Nephron progenitor cell (in vitro differentiated cells): ENCODE measurements around the gene HSPB6.

Experiments
- DNase-seq: peaks from one replicate; pipeline ENCODE4 v3.0.0; 2021
- H3K27ac Mint-ChIP-seq: 2 replicates; pipeline ENCODE4 v1.8.0; 2021; ENCODE audit warnings: mild to moderate bottlenecking, moderate library complexity, mixed read lengths
- H3K27me3 Mint-ChIP-seq: 2 replicates; pipeline ENCODE4 v1.8.0; 2021; ENCODE audit warnings: mild to moderate bottlenecking, low read depth, mixed read lengths; ENCODE audit not compliant: poor library complexity
- H3K36me3 Mint-ChIP-seq: 2 replicates; pipeline ENCODE4 v1.8.0; 2021; ENCODE audit warnings: low read depth, mixed read lengths
- H3K4me1 Mint-ChIP-seq: 2 replicates; pipeline ENCODE4 v1.8.0; 2021; ENCODE audit warnings: mixed read lengths
- H3K4me3 Mint-ChIP-seq: 2 replicates; pipeline ENCODE4 v1.8.0; 2021; ENCODE audit warnings: mild to moderate bottlenecking, moderate library complexity, mixed read lengths
- H3K9me3 Mint-ChIP-seq: 2 replicates; pipeline ENCODE4 v1.8.0; 2021; ENCODE audit warnings: mild to moderate bottlenecking, moderate library complexity, mixed read lengths
- TF ChIP-seq, protein P1 (sequence below): fragments of 200-600 bp; sonication (generic); IDR thresholded peaks from 2 replicates; pipeline ENCODE4 v1.5.0; 2021; ENCODE audit warnings: antibody characterized with exemption

HSPB6 gene

DNA sequence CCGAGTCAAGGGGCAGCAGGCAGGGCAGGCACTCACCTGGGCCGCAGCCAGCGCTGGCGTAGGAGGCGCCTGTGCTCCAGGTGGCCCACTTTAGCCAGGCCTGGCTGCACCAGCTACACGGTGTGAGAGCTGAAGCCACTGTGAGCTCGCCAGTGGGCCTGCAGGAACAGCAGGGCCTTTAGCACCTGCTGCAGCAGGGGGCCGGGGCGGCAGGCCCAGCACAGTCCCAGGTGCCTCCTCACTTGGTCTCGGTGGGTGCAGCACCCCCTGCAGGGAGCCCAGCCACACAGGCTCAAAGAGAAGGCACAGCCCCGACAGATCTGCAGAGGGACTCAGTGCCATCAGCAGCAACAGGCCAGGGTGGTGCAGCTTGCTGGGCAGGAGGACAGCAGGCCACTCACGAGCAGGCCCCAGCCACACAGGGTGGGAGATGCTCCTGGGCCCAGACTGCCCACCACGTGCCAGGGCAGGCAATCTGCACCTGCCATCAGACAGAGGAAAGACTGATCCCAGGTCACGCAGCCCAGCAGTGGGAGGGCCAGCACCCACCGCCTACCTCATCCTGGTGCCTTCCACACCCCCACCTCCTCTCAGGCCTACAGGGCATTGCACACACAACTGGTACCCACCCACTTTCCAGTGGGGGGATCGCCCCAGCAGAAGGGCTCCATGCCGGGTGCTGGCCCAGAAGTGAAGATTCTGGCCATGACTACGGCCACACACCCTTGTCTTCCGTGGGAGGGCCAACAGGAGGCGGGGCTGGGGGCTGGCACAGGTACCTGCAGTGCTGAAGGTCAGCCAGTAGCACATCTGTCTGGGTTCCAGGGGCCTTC lies 34.4 kb upstream of the HSPB6 start:
- peak; percentile 30 for DNase-seq

DNA sequence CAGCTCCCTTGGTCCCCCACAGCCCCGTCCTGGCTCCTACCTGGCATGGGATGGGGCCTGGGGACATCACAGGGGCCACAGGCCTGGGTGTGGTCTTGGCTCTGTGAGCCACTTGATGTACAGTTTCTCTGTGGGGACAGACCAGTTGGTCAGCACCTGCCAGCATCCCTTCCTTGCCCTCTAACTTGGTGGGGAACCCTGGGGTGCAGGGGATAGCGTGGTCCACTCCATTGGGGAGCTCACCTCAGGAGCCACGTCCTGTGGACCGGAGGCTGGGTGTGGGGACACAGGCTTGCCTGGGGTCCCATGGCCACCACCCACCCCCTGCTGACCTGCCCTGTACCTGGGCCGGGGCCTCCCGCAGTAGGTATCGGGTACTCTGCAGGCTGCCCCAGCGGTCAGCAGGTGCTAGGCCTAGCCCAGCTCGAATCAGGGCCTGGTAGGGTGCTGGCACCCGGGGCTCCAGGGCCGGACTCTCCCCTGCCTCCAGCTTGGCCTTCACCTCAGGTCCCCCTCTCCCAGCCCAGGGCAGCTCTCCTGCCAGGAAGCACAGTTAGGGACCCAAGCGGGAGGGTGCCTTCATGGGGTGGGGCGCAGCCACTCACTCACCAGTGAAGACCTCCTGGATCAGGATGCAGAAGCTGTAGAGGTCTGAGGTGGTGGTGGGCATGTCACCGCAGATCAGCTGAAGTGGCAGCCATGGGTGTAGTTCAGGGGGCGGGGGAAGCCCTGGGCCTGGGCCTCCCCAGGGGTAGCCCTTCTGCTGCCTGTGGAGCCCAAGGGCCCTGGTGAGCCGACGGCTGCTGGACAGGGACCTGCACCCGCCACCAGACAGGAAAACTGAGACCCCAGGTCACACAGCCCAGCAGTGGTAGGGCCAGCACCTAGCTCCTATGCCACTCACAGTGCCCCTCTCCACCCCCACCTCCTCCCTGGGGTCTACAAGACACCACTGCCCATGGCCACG lies 33.4 kb upstream of the HSPB6 start:
- TF ChIP-seq, protein P1, sequence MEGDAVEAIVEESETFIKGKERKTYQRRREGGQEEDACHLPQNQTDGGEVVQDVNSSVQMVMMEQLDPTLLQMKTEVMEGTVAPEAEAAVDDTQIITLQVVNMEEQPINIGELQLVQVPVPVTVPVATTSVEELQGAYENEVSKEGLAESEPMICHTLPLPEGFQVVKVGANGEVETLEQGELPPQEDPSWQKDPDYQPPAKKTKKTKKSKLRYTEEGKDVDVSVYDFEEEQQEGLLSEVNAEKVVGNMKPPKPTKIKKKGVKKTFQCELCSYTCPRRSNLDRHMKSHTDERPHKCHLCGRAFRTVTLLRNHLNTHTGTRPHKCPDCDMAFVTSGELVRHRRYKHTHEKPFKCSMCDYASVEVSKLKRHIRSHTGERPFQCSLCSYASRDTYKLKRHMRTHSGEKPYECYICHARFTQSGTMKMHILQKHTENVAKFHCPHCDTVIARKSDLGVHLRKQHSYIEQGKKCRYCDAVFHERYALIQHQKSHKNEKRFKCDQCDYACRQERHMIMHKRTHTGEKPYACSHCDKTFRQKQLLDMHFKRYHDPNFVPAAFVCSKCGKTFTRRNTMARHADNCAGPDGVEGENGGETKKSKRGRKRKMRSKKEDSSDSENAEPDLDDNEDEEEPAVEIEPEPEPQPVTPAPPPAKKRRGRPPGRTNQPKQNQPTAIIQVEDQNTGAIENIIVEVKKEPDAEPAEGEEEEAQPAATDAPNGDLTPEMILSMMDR: no peak
- Mint-ChIP-seq H3K27me3 (peaks cover 17% of the 10 kb centered on the region), H3K4me3 (no peak overlapping the region), H3K36me3 (peaks cover 5% of the 10 kb centered on the region), H3K9me3 (no peaks in the 10 kb centered on the region), H3K27ac (no peak overlapping the region), H3K4me1 (no peaks in the 10 kb centered on the region)
- no peak for DNase-seq

More for the DNA sequence above, 34.4 kb upstream of the HSPB6 start:
- TF ChIP-seq, protein P1: no peak
- Mint-ChIP-seq H3K27ac (no peak overlapping the region), H3K4me3 (no peak overlapping the region), H3K27me3 (peaks cover 26% of the 10 kb centered on the region), H3K36me3 (no peaks in the 10 kb centered on the region), H3K9me3 (no peaks in the 10 kb centered on the region), H3K4me1 (no peaks in the 10 kb centered on the region)

DNA sequence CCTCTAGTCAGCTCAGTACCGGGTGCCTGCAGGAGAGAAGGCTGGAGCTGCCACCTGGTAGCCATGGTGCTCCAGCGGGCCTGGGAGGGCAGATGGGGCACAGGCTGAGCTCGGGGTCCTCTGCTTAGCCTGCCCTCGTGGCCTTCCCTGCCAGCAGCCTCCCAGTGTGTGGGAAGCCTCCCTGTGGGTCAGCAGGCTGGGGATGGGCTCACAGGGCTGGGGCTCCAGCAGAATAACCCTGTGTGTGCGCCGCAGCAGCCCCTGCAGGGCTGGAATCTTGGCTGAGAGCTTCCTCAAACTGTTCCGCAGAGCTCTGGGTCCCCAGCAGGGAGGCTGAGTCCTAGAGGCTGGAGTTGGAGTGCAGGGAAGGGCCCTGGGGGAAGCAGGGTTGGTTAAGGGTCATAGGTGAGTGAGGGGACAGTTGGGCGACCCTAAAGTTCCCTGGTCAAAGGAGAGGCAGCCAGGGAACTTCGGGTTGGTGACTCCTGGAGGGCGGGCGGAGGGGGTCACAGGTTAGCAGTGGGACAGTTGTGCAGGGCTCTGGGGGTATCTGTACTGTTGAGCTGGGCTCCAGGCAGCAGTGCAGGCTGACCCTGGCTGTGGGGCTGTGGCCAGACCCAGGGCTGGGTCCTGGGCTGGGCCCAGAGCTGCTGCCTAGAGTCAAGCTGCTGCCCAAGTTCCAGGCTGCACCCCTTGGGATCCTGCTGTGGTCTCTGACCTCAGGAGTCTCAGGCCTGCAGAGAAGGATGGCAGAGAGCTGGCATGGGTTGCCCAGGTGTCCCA lies 32.6 kb upstream of the HSPB6 start:
- H3K4me1 Mint-ChIP-seq: no peaks in the 10 kb centered on the region
- TF ChIP-seq, protein P1: no peak
- no peak overlapping the region for H3K27ac Mint-ChIP-seq
- no peak overlapping the region for H3K4me3 Mint-ChIP-seq
- no peaks in the 10 kb centered on the region for H3K9me3 Mint-ChIP-seq
- H3K36me3 Mint-ChIP-seq: peaks cover 5% of the 10 kb centered on the region
- no peak for DNase-seq
- peaks cover 8% of the 10 kb centered on the region for H3K27me3 Mint-ChIP-seq

DNA sequence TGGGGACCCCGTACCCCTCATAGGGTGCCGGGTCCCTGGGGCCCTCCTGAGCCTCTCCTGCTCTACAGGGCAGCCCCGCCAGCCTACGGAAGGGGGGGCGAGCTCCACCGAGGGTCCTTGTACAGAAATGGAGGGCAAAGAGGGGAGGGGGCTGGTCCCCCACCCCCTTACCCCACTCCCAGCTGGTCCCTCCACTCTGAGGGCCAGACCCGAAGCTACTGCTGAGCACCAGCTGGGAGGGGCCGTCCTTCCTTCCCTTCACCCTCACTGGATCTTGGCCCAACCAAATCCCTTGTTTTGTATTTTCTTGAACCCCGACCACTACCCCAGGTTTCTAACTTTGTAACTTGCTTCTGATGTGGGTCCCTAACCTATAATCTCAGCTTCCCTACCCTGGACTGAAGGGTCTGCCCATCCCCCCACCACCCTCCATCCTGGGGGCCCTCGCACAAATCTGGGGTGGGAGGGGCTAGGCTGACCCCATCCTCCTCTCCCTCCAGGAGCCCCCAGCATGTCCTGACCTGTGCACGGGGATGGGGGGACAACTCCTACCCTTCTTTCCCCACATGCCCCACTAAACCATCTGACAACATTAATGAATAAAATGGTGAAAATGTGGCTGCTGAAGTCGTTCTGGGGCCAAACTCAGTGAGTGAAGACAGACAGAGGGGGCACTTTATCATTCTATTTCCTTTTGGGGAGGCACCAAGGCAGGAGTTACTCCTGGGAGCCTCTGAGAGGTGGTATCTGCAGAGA lies 31.6 kb upstream of the HSPB6 start:
- Mint-ChIP-seq H3K4me3 (no peak overlapping the region), H3K27me3 (peaks cover 5% of the 10 kb centered on the region), H3K27ac (peak overlapping the region; percentile 46), H3K36me3 (peaks cover 6% of the 10 kb centered on the region), H3K9me3 (no peaks in the 10 kb centered on the region), H3K4me1 (peaks cover 6% of the 10 kb centered on the region)
- TF ChIP-seq, protein P1: no peak
- DNase-seq: no peak

DNA sequence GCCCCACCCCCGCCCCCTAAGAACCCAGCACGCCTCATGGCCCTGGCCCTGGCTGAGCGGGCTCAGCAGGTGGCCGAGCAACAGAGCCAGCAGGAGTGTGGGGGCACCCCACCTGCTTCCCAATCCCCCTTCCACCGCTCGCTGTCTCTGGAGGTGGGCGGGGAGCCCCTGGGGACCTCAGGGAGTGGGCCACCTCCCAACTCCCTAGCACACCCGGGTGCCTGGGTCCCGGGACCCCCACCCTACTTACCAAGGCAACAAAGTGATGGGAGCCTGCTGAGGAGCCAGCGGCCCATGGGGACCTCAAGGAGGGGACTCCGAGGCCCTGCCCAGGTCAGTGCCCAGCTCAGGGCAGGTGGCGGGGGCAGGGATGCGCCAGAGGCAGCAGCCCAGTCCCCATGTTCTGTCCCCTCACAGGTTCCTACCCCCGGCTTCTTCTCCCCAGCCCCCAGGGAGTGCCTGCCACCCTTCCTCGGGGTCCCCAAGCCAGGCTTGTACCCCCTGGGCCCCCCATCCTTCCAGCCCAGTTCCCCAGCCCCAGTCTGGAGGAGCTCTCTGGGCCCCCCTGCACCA lies 30.5 kb upstream of the HSPB6 start:
- no peaks in the 10 kb centered on the region for H3K9me3 Mint-ChIP-seq
- TF ChIP-seq, protein P1: no peak
- H3K36me3 Mint-ChIP-seq: peaks cover 16% of the 10 kb centered on the region
- peaks cover 8% of the 10 kb centered on the region for H3K27me3 Mint-ChIP-seq
- no peak for DNase-seq
- peaks cover 13% of the 10 kb centered on the region for H3K4me1 Mint-ChIP-seq
- H3K27ac Mint-ChIP-seq: no peak overlapping the region
- H3K4me3 Mint-ChIP-seq: no peak overlapping the region
